ENCODE data around the gene GET3.
A peak's percentile ranks its signal among the peaks of the same experiment; 100 is the strongest.

GET3 gene

GRCh38 chr19:12767150-12767549 lies 29.9 kb downstream of the GET3 start:
- TF ChIP-seq CTCF (IDR thresholded peaks at IDR 0.05; ENCODE audit: insufficient read depth, low read length, poor library complexity, severe bottlenecking): no peak
- no peak for TF ChIP-seq EZH2phosphoT487 (conservative IDR thresholded peaks at IDR 0.05; ENCODE audit: low read length)
- H3K36me3 ChIP-seq (ENCODE audit: low read length): no peaks in the 10 kb centered on the region
- no peaks in the 10 kb centered on the region for H3F3A ChIP-seq (ENCODE audit: insufficient read depth)
- no peak overlapping the region for H3K4me3 ChIP-seq (ENCODE audit: insufficient read depth, low read length, poor library complexity, severe bottlenecking)
- no peaks in the 10 kb centered on the region for H4K20me1 ChIP-seq (ENCODE audit: low read depth, low read length)
- H2AFZ ChIP-seq (ENCODE audit: low read depth, low read length, severe bottlenecking): no peak overlapping the region
- H3K27ac ChIP-seq (ENCODE audit: low read depth, low read length): no peak overlapping the region
- H3K79me2 ChIP-seq (ENCODE audit: insufficient read depth, low read length): no peaks in the 10 kb centered on the region
- H3K9ac ChIP-seq (ENCODE audit: low read length): no peak overlapping the region
- H3K27me3 ChIP-seq (ENCODE audit: low read length): no peaks in the 10 kb centered on the region
- H3K4me2 ChIP-seq (ENCODE audit: low read depth, low read length, poor library complexity, severe bottlenecking): no peak overlapping the region
- no peaks in the 10 kb centered on the region for H3K9me3 ChIP-seq (ENCODE audit: insufficient read depth, low read length)
- H3K9me2 ChIP-seq (replicated peaks; ENCODE audit: insufficient read depth, low read length): no peaks in the 10 kb centered on the region

- Histone ChIP-seq H4K20me1 (ENCODE audit: low read depth, low read length) (no peaks in the 10 kb centered on the region), H3K4me3 (ENCODE audit: insufficient read depth, low read length, poor library complexity, severe bottlenecking) (no peak overlapping the region), H3K79me2 (ENCODE audit: insufficient read depth, low read length) (no peaks in the 10 kb centered on the region), H3K36me3 (ENCODE audit: low read length) (no peaks in the 10 kb centered on the region), H3K9me3 (ENCODE audit: insufficient read depth, low read length) (no peaks in the 10 kb centered on the region), H3F3A (ENCODE audit: insufficient read depth) (no peaks in the 10 kb centered on the region), H3K9me2 (replicated peaks; ENCODE audit: insufficient read depth, low read length) (no peaks in the 10 kb centered on the region), H3K27me3 (ENCODE audit: low read length) (no peaks in the 10 kb centered on the region), H3K27ac (ENCODE audit: low read depth, low read length) (no peak overlapping the region), H3K4me2 (ENCODE audit: low read depth, low read length, poor library complexity, severe bottlenecking) (no peak overlapping the region), H2AFZ (ENCODE audit: low read depth, low read length, severe bottlenecking) (no peak overlapping the region), H3K9ac (ENCODE audit: low read length) (no peak overlapping the region)
- TF ChIP-seq EZH2phosphoT487 (conservative IDR thresholded peaks at IDR 0.05; ENCODE audit: low read length) (no peak), CTCF (IDR thresholded peaks at IDR 0.05; ENCODE audit: insufficient read depth, low read length, poor library complexity, severe bottlenecking) (no peak)
Measured at GRCh38 chr19:12767666-12768065, 30.4 kb downstream of the GET3 start.

- H3K27me3 ChIP-seq (ENCODE audit: low read length): no peaks in the 10 kb centered on the region
- H3F3A ChIP-seq (ENCODE audit: insufficient read depth): no peaks in the 10 kb centered on the region
- H3K4me2 ChIP-seq (ENCODE audit: low read depth, low read length, poor library complexity, severe bottlenecking): peak overlapping the region; percentile 46
- no peaks in the 10 kb centered on the region for H3K9me2 ChIP-seq (replicated peaks; ENCODE audit: insufficient read depth, low read length)
- H2AFZ ChIP-seq (ENCODE audit: low read depth, low read length, severe bottlenecking): peak overlapping the region; percentile 23
- H3K9me3 ChIP-seq (ENCODE audit: insufficient read depth, low read length): no peaks in the 10 kb centered on the region
- no peaks in the 10 kb centered on the region for H4K20me1 ChIP-seq (ENCODE audit: low read depth, low read length)
- H3K27ac ChIP-seq (ENCODE audit: low read depth, low read length): no peak overlapping the region
- H3K9ac ChIP-seq (ENCODE audit: low read length): peak overlapping the region; percentile 16; the same call in 1 of the 2 replicates
- no peak overlapping the region for H3K4me3 ChIP-seq (ENCODE audit: insufficient read depth, low read length, poor library complexity, severe bottlenecking)
- TF ChIP-seq CTCF (IDR thresholded peaks at IDR 0.05; ENCODE audit: insufficient read depth, low read length, poor library complexity, severe bottlenecking): no peak
- no peak for TF ChIP-seq EZH2phosphoT487 (conservative IDR thresholded peaks at IDR 0.05; ENCODE audit: low read length)
- H3K79me2 ChIP-seq (ENCODE audit: insufficient read depth, low read length): no peaks in the 10 kb centered on the region
- H3K36me3 ChIP-seq (ENCODE audit: low read length): no peaks in the 10 kb centered on the region
Measured at GRCh38 chr19:12769689-12770088, 32.4 kb downstream of the GET3 start.

Measured in SU-DHL-6 (cell line).